Trophoblast cell (in vitro differentiated cells and primary cell): ENCODE results near the gene LRP1B.

Experiments
- DNase-seq, 2 donors: peaks; one replicate each; pipeline ENCODE4 v3.0.0-alpha.2; 2016
- H2AFZ ChIP-seq: 2 replicates; pipeline ENCODE4 v1.6.1; 2013; ENCODE audit warnings: low read length, moderate library complexity, mild to moderate bottlenecking; ENCODE audit not compliant: insufficient read depth, poor library complexity
- H2AK5ac ChIP-seq: 2 replicates; pipeline ENCODE4 v1.6.1; 2013; ENCODE audit warnings: mild to moderate bottlenecking, low read length
- H2BK120ac ChIP-seq: 2 replicates; pipeline ENCODE4 v1.6.1; 2013; ENCODE audit warnings: low read length, mild to moderate bottlenecking, moderate library complexity; ENCODE audit not compliant: insufficient read depth, poor library complexity
- H2BK12ac ChIP-seq: 2 replicates; pipeline ENCODE4 v1.6.1; 2013; ENCODE audit warnings: mild to moderate bottlenecking, low read length, moderate library complexity
- H2BK5ac ChIP-seq: 2 replicates; pipeline ENCODE4 v1.6.1; 2013; ENCODE audit warnings: low read length, low read depth, moderate library complexity, mild to moderate bottlenecking; ENCODE audit not compliant: poor library complexity
- H3K14ac ChIP-seq: 2 replicates; pipeline ENCODE4 v1.6.1; 2013; ENCODE audit warnings: mild to moderate bottlenecking, low read length
- H3K18ac ChIP-seq: 2 replicates; pipeline ENCODE4 v1.6.1; 2013; ENCODE audit warnings: mild to moderate bottlenecking, low read length
- H3K23ac ChIP-seq: 2 replicates; pipeline ENCODE4 v1.6.1; 2013; ENCODE audit warnings: low read length
- H3K27ac ChIP-seq: 2 replicates; pipeline ENCODE4 v1.5.1; 2013; ENCODE audit warnings: low read depth, mild to moderate bottlenecking, inconsistent platforms, low read length, moderate library complexity
- H3K27me3 ChIP-seq: 2 replicates; pipeline ENCODE4 v1.6.1; 2013; ENCODE audit warnings: inconsistent platforms, mild to moderate bottlenecking, low read length, moderate library complexity; ENCODE audit not compliant: insufficient read depth
- H3K36me3 ChIP-seq, 2 experiments: 1 replicate in 1 of 2; 2 replicates in 1 of 2; pipeline ENCODE4 v1.6.1; 2013; ENCODE audit warnings: low read length in 2 of 2, mild to moderate bottlenecking in 2 of 2, moderate library complexity in 1 of 2; ENCODE audit not compliant: insufficient read depth in 2 of 2, control insufficient read depth in 1 of 2
- H3K4ac ChIP-seq: 2 replicates; pipeline ENCODE4 v1.6.1; 2013; ENCODE audit warnings: low read depth, mild to moderate bottlenecking, low read length, moderate library complexity
- H3K4me1 ChIP-seq, 2 experiments: 1 replicate in 1 of 2; 2 replicates in 1 of 2; pipeline ENCODE4 v1.6.1; 2013; ENCODE audit warnings: low read length in 2 of 2, mild to moderate bottlenecking in 2 of 2, moderate library complexity in 1 of 2; ENCODE audit not compliant: insufficient read depth in 2 of 2, control insufficient read depth in 1 of 2
- H3K4me2 ChIP-seq: 2 replicates; pipeline ENCODE4 v1.6.1; 2013; ENCODE audit warnings: inconsistent platforms, mild to moderate bottlenecking, low read length, moderate library complexity
- H3K4me3 ChIP-seq: 2 replicates; pipeline ENCODE4 v1.5.1; 2013; ENCODE audit warnings: mild to moderate bottlenecking, low read depth, low read length, inconsistent platforms
- H3K79me1 ChIP-seq: one replicate; pipeline ENCODE4 v1.6.1; 2013; ENCODE audit warnings: low read length
- H3K79me2 ChIP-seq: 2 replicates; pipeline ENCODE4 v1.6.1; 2013; ENCODE audit warnings: low read length, mild to moderate bottlenecking; ENCODE audit not compliant: control insufficient read depth, insufficient read depth, poor library complexity
- H3K9ac ChIP-seq: 2 replicates; pipeline ENCODE4 v1.6.1; 2013; ENCODE audit warnings: mild to moderate bottlenecking, low read length
- H3K9me3 ChIP-seq: 2 replicates; pipeline ENCODE4 v1.6.1; 2013; ENCODE audit warnings: low read depth, mild to moderate bottlenecking, control low read depth, inconsistent platforms, low read length; ENCODE audit not compliant: insufficient read depth
- H4K12ac ChIP-seq: 2 replicates; pipeline ENCODE4 v1.6.1; 2013; ENCODE audit warnings: low read depth, mild to moderate bottlenecking, low read length, moderate library complexity
- H4K8ac ChIP-seq: 2 replicates; pipeline ENCODE4 v1.6.1; 2013; ENCODE audit warnings: low read depth, mild to moderate bottlenecking, low read length, moderate library complexity
- H4K91ac ChIP-seq: one replicate; pipeline ENCODE4 v1.6.1; 2013; ENCODE audit warnings: low read depth, mild to moderate bottlenecking, low read length, moderate library complexity
- WGBS: extraction: QIAGEN DNeasy Blood & Tissue Kit; methylation state at CpG from one replicate; pipeline ENCODE4 v1.1.7; 2013; ENCODE audit warnings: missing lambda C conversion rate; ENCODE audit not compliant: insufficient read length, insufficient coverage; ENCODE audit errors: extremely low coverage; 5-methylcytosine and 5-hydroxymethylcytosine counted together

Gene LRP1B

GRCh38 chr2:141707486-141707885 is 423.3 kb downstream of the LRP1B start:
- Histone ChIP-seq H3K4ac (no peak overlapping the region), H4K91ac (no peak overlapping the region), H4K12ac (no peak overlapping the region), H2BK12ac (no peak overlapping the region), H3K4me1 (no peaks in the 10 kb centered on the region), H2BK120ac (no peak overlapping the region), H3K79me1 (no peaks in the 10 kb centered on the region), H3K14ac (no peak overlapping the region), H3K9ac (no peak overlapping the region), H2AK5ac (no peak overlapping the region), H3K4me2 (no peak overlapping the region), H2BK5ac (no peak overlapping the region), H3K27me3 (no peaks in the 10 kb centered on the region), H2AFZ (no peak overlapping the region), H3K4me3 (no peak overlapping the region), H3K9me3 (no peaks in the 10 kb centered on the region), H3K23ac (no peak overlapping the region), H3K18ac (no peak overlapping the region), H3K79me2 (no peaks in the 10 kb centered on the region), H3K27ac (no peak overlapping the region), H3K36me3 (no peaks in the 10 kb centered on the region), H4K8ac (no peak overlapping the region)
- no peak for DNase-seq
- no CpG with 5 or more reads among the region's 3 CpGs for WGBS

GRCh38 chr2:141704541-141704940 is 426.3 kb downstream of the LRP1B start:
- no peak overlapping the region for H3K4me2 ChIP-seq
- H4K91ac ChIP-seq, result no peak overlapping the region
- H3K4ac ChIP-seq, result no peak overlapping the region
- no peak overlapping the region for H3K18ac ChIP-seq
- H2AK5ac ChIP-seq, result no peak overlapping the region
- H3K27me3 ChIP-seq, result no peaks in the 10 kb centered on the region
- no peak overlapping the region for H4K8ac ChIP-seq
- H3K14ac ChIP-seq, result no peak overlapping the region
- no peak overlapping the region for H3K9ac ChIP-seq
- no peak overlapping the region for H3K23ac ChIP-seq
- H2AFZ ChIP-seq, result no peak overlapping the region
- H3K36me3 ChIP-seq, result no peaks in the 10 kb centered on the region
- no peak overlapping the region for H3K4me3 ChIP-seq
- no CpG with 5 or more reads among the region's 2 CpGs for WGBS
- H3K9me3 ChIP-seq, result no peaks in the 10 kb centered on the region
- no peaks in the 10 kb centered on the region for H3K79me1 ChIP-seq
- no peak overlapping the region for H3K27ac ChIP-seq
- H4K12ac ChIP-seq, result no peak overlapping the region
- no peak for DNase-seq
- no peak overlapping the region for H2BK120ac ChIP-seq
- H2BK12ac ChIP-seq, result no peak overlapping the region
- no peaks in the 10 kb centered on the region for H3K4me1 ChIP-seq
- no peaks in the 10 kb centered on the region for H3K79me2 ChIP-seq
- no peak overlapping the region for H2BK5ac ChIP-seq

GRCh38 chr2:141703501-141703900 is 427.3 kb downstream of the LRP1B start:
- Histone ChIP-seq H4K12ac (no peak overlapping the region), H3K14ac (no peak overlapping the region), H3K9ac (no peak overlapping the region), H3K4me1 (no peaks in the 10 kb centered on the region), H4K91ac (no peak overlapping the region), H3K4me3 (no peak overlapping the region), H3K4me2 (no peak overlapping the region), H3K23ac (no peak overlapping the region), H3K27me3 (no peaks in the 10 kb centered on the region), H3K27ac (no peak overlapping the region), H2AK5ac (no peak overlapping the region), H3K18ac (no peak overlapping the region), H3K36me3 (no peaks in the 10 kb centered on the region), H3K4ac (no peak overlapping the region), H3K9me3 (no peaks in the 10 kb centered on the region), H3K79me2 (no peaks in the 10 kb centered on the region), H2BK120ac (no peak overlapping the region), H4K8ac (no peak overlapping the region), H3K79me1 (no peaks in the 10 kb centered on the region), H2BK5ac (no peak overlapping the region), H2BK12ac (no peak overlapping the region), H2AFZ (no peak overlapping the region)
- DNase-seq, result no peak
- no CpG with 5 or more reads among the region's 3 CpGs for WGBS

GRCh38 chr2:141701618-141702017 is 429.2 kb downstream of the LRP1B start:
- no peaks in the 10 kb centered on the region for H3K36me3 ChIP-seq
- no peak overlapping the region for H3K18ac ChIP-seq
- H3K79me1 ChIP-seq, result no peaks in the 10 kb centered on the region
- no peaks in the 10 kb centered on the region for H3K27me3 ChIP-seq
- H3K9me3 ChIP-seq, result no peaks in the 10 kb centered on the region
- DNase-seq, result no peak
- H3K4me2 ChIP-seq, result no peak overlapping the region
- no peak overlapping the region for H3K4me3 ChIP-seq
- no peak overlapping the region for H3K23ac ChIP-seq
- no peak overlapping the region for H4K91ac ChIP-seq
- no peak overlapping the region for H4K12ac ChIP-seq
- no peak overlapping the region for H2AK5ac ChIP-seq
- no peak overlapping the region for H2AFZ ChIP-seq
- no peak overlapping the region for H3K9ac ChIP-seq
- no peak overlapping the region for H2BK12ac ChIP-seq
- H3K14ac ChIP-seq, result no peak overlapping the region
- WGBS, result no CpG with 5 or more reads among the region's 3 CpGs
- H3K79me2 ChIP-seq, result no peaks in the 10 kb centered on the region
- H4K8ac ChIP-seq, result no peak overlapping the region
- no peak overlapping the region for H2BK5ac ChIP-seq
- H3K4me1 ChIP-seq, result no peaks in the 10 kb centered on the region
- H2BK120ac ChIP-seq, result no peak overlapping the region
- H3K4ac ChIP-seq, result no peak overlapping the region
- no peak overlapping the region for H3K27ac ChIP-seq
